Hepatocyte (in vitro differentiated cells): ENCODE measurements around the gene RCCD1. TPM values are rescaled to one million over a fixed set of nuclear protein-coding genes. Genes with fewer than 3 reads are reported as not detected.

Experiments used
- DNase-seq: peaks from one replicate; pipeline ENCODE4 v3.0.0-alpha.2; 2016; ENCODE audit warnings: low spot score
- H2AFZ ChIP-seq: fragments of 200-600 bp; sonication (generic); 2 replicates; pipeline ENCODE4 v1.6.0; 2016; ENCODE audit warnings: antibody characterized with exemption, mild to moderate bottlenecking
- H3K27ac ChIP-seq: fragments of 200-600 bp; sonication (generic); 2 replicates; pipeline ENCODE4 v1.5.1; 2016; ENCODE audit warnings: mild to moderate bottlenecking
- H3K27me3 ChIP-seq: fragments of 200-600 bp; sonication (generic); 2 replicates; pipeline ENCODE4 v1.6.1; 2016
- H3K36me3 ChIP-seq: fragments of 200-600 bp; sonication (generic); replicated peaks from 2 replicates; pipeline ENCODE4 v1.5.1; 2016; ENCODE audit warnings: low read depth; ENCODE audit not compliant: insufficient read depth
- H3K4me1 ChIP-seq: fragments of 200-600 bp; sonication (generic); 2 replicates; pipeline ENCODE4 v1.5.1; 2016; ENCODE audit warnings: mild to moderate bottlenecking, moderate library complexity; ENCODE audit not compliant: insufficient read depth
- H3K4me2 ChIP-seq: fragments of 200-600 bp; sonication (generic); 2 replicates; pipeline ENCODE4 v1.6.0; 2016
- H3K4me3 ChIP-seq: fragments of 200-600 bp; sonication (generic); 2 replicates; pipeline ENCODE4 v1.5.1; 2016; ENCODE audit warnings: mild to moderate bottlenecking
- H3K79me2 ChIP-seq: fragments of 200-600 bp; sonication (generic); 2 replicates; pipeline ENCODE4 v1.6.0; 2017; ENCODE audit warnings: mild to moderate bottlenecking
- H3K9me2 ChIP-seq: fragments of 200-600 bp; sonication (generic); replicated peaks from 2 replicates; pipeline ENCODE4 v1.6.0; 2017; ENCODE audit warnings: mild to moderate bottlenecking; ENCODE audit not compliant: insufficient read depth
- H3K9me3 ChIP-seq: fragments of 200-600 bp; sonication (generic); 2 replicates; pipeline ENCODE4 v1.5.1; 2016; ENCODE audit warnings: low read depth, mild to moderate bottlenecking
- H4K20me1 ChIP-seq: fragments of 200-600 bp; sonication (generic); 2 replicates; pipeline ENCODE4 v1.6.0; 2016; ENCODE audit warnings: mild to moderate bottlenecking; ENCODE audit not compliant: insufficient read depth, poor library complexity, severe bottlenecking
- EZH2 ChIP-seq: fragments of 200-600 bp; sonication (generic); IDR thresholded peaks from 2 replicates; pipeline ENCODE4 v1.6.1; 2016; ENCODE audit warnings: antibody characterized with exemption, mild to moderate bottlenecking, borderline replicate concordance
- EZH2phosphoT487 ChIP-seq: fragments of 200-600 bp; sonication (generic); IDR thresholded peaks from one replicate; pipeline ENCODE4 v1.6.1; 2018; ENCODE audit warnings: antibody characterized with exemption, mild to moderate bottlenecking, low read depth, moderate library complexity; ENCODE audit not compliant: unreplicated experiment, severe bottlenecking
- WGBS: methylation state at CpG from one replicate; pipeline ENCODE4 v1.1.6; 2016; ENCODE audit warnings: low lambda C conversion rate; ENCODE audit errors: missing lambda C conversion rate; 5-methylcytosine and 5-hydroxymethylcytosine counted together
- polyA plus RNA-seq: library from polyadenylated mRNA; unstranded; fragments of >200 nt; fragmentation: Nextera tagmentation; extraction: Ambion mirVana; gene quantifications from 2 replicates; pipeline ENCODE4 v1.2.1, GENCODE V29; 2016
- total RNA-seq: library from RNA; depleted of rRNA; stranded (reverse); fragments of >200 nt; gene quantifications from 2 replicates; pipeline ENCODE4 v1.2.3, GENCODE V29; 2014
- TF ChIP-seq, protein P1 (sequence below): fragments of 200-600 bp; sonication (generic); IDR thresholded peaks from 2 replicates; pipeline ENCODE4 v1.5.1; 2016; ENCODE audit warnings: antibody characterized with exemption, mild to moderate bottlenecking; ENCODE audit not compliant: poor library complexity

RCCD1 gene
- total and polyA plus RNA-seq, 2 experiments from 2014 or later: 9.5 to 11.2 TPM

GRCh38 chr15:90953947-90954711, 555 bp upstream of the RCCD1 start:
- Histone ChIP-seq H3K27me3 (no peaks in the 10 kb centered on the region), H4K20me1 (no peaks in the 10 kb centered on the region), H3K9me3 (no peaks in the 10 kb centered on the region), H3K4me3 (no peak overlapping the region), H3K27ac (no peak overlapping the region), H3K79me2 (peaks cover 3% of the 10 kb centered on the region), H3K4me1 (peaks cover 17% of the 10 kb centered on the region), H2AFZ (no peak overlapping the region), H3K36me3 (no peaks in the 10 kb centered on the region), H3K4me2 (peak overlapping the region; percentile 98), H3K9me2 (no peaks in the 10 kb centered on the region)
- TF ChIP-seq, protein P1, sequence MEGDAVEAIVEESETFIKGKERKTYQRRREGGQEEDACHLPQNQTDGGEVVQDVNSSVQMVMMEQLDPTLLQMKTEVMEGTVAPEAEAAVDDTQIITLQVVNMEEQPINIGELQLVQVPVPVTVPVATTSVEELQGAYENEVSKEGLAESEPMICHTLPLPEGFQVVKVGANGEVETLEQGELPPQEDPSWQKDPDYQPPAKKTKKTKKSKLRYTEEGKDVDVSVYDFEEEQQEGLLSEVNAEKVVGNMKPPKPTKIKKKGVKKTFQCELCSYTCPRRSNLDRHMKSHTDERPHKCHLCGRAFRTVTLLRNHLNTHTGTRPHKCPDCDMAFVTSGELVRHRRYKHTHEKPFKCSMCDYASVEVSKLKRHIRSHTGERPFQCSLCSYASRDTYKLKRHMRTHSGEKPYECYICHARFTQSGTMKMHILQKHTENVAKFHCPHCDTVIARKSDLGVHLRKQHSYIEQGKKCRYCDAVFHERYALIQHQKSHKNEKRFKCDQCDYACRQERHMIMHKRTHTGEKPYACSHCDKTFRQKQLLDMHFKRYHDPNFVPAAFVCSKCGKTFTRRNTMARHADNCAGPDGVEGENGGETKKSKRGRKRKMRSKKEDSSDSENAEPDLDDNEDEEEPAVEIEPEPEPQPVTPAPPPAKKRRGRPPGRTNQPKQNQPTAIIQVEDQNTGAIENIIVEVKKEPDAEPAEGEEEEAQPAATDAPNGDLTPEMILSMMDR: no peak
- no peak for TF ChIP-seq EZH2
- TF ChIP-seq EZH2phosphoT487: no peak
- no peak for DNase-seq
- 77% methylated on average over 15 of the region's 16 CpGs for WGBS

DNA sequence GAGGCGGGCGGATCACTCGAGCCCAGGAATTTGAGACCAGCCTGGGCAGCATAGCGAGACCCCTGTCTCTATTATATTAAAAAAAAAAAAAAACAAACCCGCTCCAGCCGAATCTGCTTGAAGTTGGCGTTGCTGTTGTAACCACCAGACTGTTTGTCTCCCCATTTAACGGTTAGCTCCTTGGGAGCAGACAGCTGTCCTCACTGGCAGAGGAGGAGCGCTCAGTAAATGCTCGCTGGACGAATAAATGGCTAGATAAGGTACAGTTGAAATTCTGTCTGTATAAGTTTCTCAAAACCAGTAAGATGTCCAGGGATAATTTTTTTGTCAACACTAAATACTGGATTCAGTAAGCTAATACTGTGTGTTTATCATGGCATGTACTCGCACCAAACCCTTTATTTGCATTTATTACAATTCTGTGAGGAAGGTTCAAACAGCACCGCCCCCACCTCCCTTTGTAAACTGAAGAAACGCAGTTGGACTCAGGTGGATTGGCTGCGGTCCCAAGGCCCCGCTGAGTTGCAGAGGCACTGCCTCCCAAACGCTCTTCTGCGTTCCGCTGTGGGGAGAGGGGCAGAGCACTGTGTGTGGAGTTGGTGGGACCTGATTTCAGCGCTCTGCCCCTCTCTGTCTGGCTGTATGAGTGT, 1.1 kb downstream of the RCCD1 start:
- Histone ChIP-seq H3K9me2 (no peaks in the 10 kb centered on the region), H3K9me3 (no peaks in the 10 kb centered on the region), H3K36me3 (no peaks in the 10 kb centered on the region), H3K4me1 (peaks cover 17% of the 10 kb centered on the region), H3K27ac (no peak overlapping the region), H4K20me1 (no peaks in the 10 kb centered on the region), H2AFZ (no peak overlapping the region), H3K4me2 (peak overlapping the region; percentile 98), H3K27me3 (no peaks in the 10 kb centered on the region), H3K4me3 (peak overlapping the region; percentile 57), H3K79me2 (peaks cover 3% of the 10 kb centered on the region)
- TF ChIP-seq EZH2phosphoT487 (no peak), EZH2 (no peak)
- TF ChIP-seq, protein P1: no peak
- DNase-seq: no peak
- WGBS: 66% methylated on average over 20 of the region's 20 CpGs

GRCh38 chr15:90956274-90957030, 1.8 kb downstream of the RCCD1 start:
- no peaks in the 10 kb centered on the region for H3K9me3 ChIP-seq
- H3K4me1 ChIP-seq: peaks cover 17% of the 10 kb centered on the region
- peak overlapping the region; percentile 68 for H3K4me3 ChIP-seq
- no peaks in the 10 kb centered on the region for H3K36me3 ChIP-seq
- WGBS: 10% methylated on average over 43 of the region's 56 CpGs
- peaks cover 3% of the 10 kb centered on the region for H3K79me2 ChIP-seq
- H2AFZ ChIP-seq: peak overlapping the region; percentile 95
- DNase-seq: peak; percentile 90
- no peaks in the 10 kb centered on the region for H3K9me2 ChIP-seq
- TF ChIP-seq EZH2phosphoT487: no peak
- TF ChIP-seq, protein P1: peak; percentile 93
- H3K4me2 ChIP-seq: peak overlapping the region; percentile 98
- no peaks in the 10 kb centered on the region for H4K20me1 ChIP-seq
- H3K27me3 ChIP-seq: no peaks in the 10 kb centered on the region
- H3K27ac ChIP-seq: no peak overlapping the region
